H1 (cell line): Measurements from ENCODE around the gene AEBP1. TPM values are rescaled to one million over a fixed set of nuclear protein-coding genes. Genes with fewer than 3 reads are reported as not detected.

Experiments
- CTCF ChIA-PET: fragments of 300-600 bp; sonication (Branson Sonifier 250); formaldehyde crosslinking; loops from one replicate; lab custom pipeline; 2021; ENCODE audit not compliant: partially characterized antibody; lab: Charles Lee
- POLR2A ChIA-PET: fragments of 300-600 bp; sonication (Branson Sonifier 250); formaldehyde crosslinking; loops from one replicate; lab custom pipeline; 2021; ENCODE audit warnings: inconsistent platforms; ENCODE audit not compliant: partially characterized antibody; lab: Charles Lee
- DNase-seq, 2 experiments: peaks; one replicate each; pipeline versions ENCODE4 v3.0.0 to v3.0.0-alpha.2; 2010 to 2022; ENCODE audit warnings: low spot score in 2 of 2, low read depth in 1 of 2, mixed read lengths in 1 of 2
- FAIRE-seq: peaks from 2 replicates; lab custom pipeline; 2011; peaks lifted over from hg19 to GRCh38; lab: Jason Lieb, UNC
- H2AFZ ChIP-seq: 2 replicates; pipeline ENCODE4 v1.8.1; 2012; ENCODE audit warnings: low read length, inconsistent platforms
- H2AK5ac ChIP-seq: 2 replicates; pipeline ENCODE4 v1.6.1; 2013; ENCODE audit warnings: low read depth, low read length
- H2BK120ac ChIP-seq: replicated peaks from 2 replicates; pipeline ENCODE3; 2013; ENCODE audit warnings: low read depth, low read length, inconsistent platforms
- H2BK12ac ChIP-seq: 2 replicates; pipeline ENCODE4 v1.6.1; 2013; ENCODE audit warnings: low read depth, low read length
- H2BK15ac ChIP-seq: 2 replicates; pipeline ENCODE4 v1.6.1; 2013; ENCODE audit warnings: low read length
- H2BK20ac ChIP-seq: 2 replicates; pipeline ENCODE4 v1.6.1; 2013; ENCODE audit warnings: low read length
- H2BK5ac ChIP-seq: 2 replicates; pipeline ENCODE4 v1.6.1; 2013; ENCODE audit warnings: low read depth, low read length
- H3K14ac ChIP-seq: 2 replicates; pipeline ENCODE4 v1.6.1; 2013; ENCODE audit warnings: inconsistent platforms; ENCODE audit not compliant: insufficient read length
- H3K18ac ChIP-seq: 2 replicates; pipeline ENCODE4 v1.6.1; 2013; ENCODE audit warnings: low read length; ENCODE audit errors: extremely low read depth
- H3K23ac ChIP-seq: 2 replicates; pipeline ENCODE4 v1.6.1; 2013; ENCODE audit warnings: inconsistent platforms; ENCODE audit not compliant: insufficient read length
- H3K23me2 ChIP-seq: 2 replicates; pipeline ENCODE4 v1.6.1; 2013; ENCODE audit warnings: low read depth, low read length
- H3K27ac ChIP-seq: 2 replicates; pipeline ENCODE4 v1.6.1; 2011; ENCODE audit warnings: low read depth, low read length, inconsistent platforms
- H3K27me3 ChIP-seq, 4 experiments: replicated peaks in 1 of 4; 1 replicate in 1 of 4; 2 replicates in 3 of 4; pipeline versions ENCODE4 v1.6.1 to v1.8.1; 2011 to 2013; ENCODE audit warnings: low read length in 3 of 4, mild to moderate bottlenecking in 3 of 4, inconsistent platforms in 2 of 4, mixed read lengths in 2 of 4, moderate library complexity in 1 of 4; ENCODE audit not compliant: control insufficient read depth in 3 of 4, insufficient read depth in 3 of 4; ENCODE audit errors: extremely low read depth in 1 of 4
- H3K36me3 ChIP-seq, 4 experiments: 2 replicates each; pipeline versions ENCODE4 v1.6.1 to v1.8.1; 2011 to 2013; ENCODE audit warnings: mild to moderate bottlenecking in 4 of 4, low read length in 3 of 4, moderate library complexity in 2 of 4, control low read depth in 1 of 4, inconsistent platforms in 1 of 4; ENCODE audit not compliant: insufficient read depth in 4 of 4, control insufficient read depth in 2 of 4
- H3K4ac ChIP-seq: replicated peaks from 2 replicates; pipeline ENCODE3; 2013; ENCODE audit warnings: low read length, low read depth, mixed read lengths, inconsistent platforms; ENCODE audit not compliant: insufficient read length
- H3K4me1 ChIP-seq, 4 experiments: replicated peaks in 1 of 4; 1 replicate in 1 of 4; 2 replicates in 3 of 4; pipeline versions ENCODE4 v1.6.1 to v1.8.1; 2011 to 2013; ENCODE audit warnings: low read length in 3 of 4, inconsistent platforms in 2 of 4, mixed read lengths in 1 of 4; ENCODE audit not compliant: insufficient read depth in 4 of 4, control insufficient read depth in 3 of 4
- H3K4me2 ChIP-seq, 2 experiments: 2 replicates each; pipeline versions ENCODE4 v1.6.1 to v1.8.1; 2011 to 2013; ENCODE audit warnings: low read depth in 2 of 2, low read length in 2 of 2, control low read depth in 1 of 2, inconsistent platforms in 1 of 2, mild to moderate bottlenecking in 1 of 2; ENCODE audit not compliant: insufficient read depth in 1 of 2
- H3K4me3 ChIP-seq, 4 experiments: fragments of 200-600, 300-600 bp in 1 of 4; sonication (generic), shearing (Covaris generic), sonication (Bioruptor Twin) in 1 of 4; 2 replicates each; pipeline versions ENCODE4 v1.5.1 to v1.8.1; 2011 to 2016; ENCODE audit warnings: low read length in 4 of 4, low read depth in 3 of 4, control low read depth in 2 of 4, inconsistent platforms in 2 of 4, mild to moderate bottlenecking in 2 of 4, mixed read lengths in 1 of 4, moderate library complexity in 1 of 4; ENCODE audit not compliant: insufficient read depth in 2 of 4; ENCODE audit errors: extremely low read depth in 1 of 4
- H3K56ac ChIP-seq: replicated peaks from 2 replicates; pipeline ENCODE3; 2013; ENCODE audit warnings: low read depth, mild to moderate bottlenecking, mixed read lengths, low read length, inconsistent platforms; ENCODE audit not compliant: insufficient read length
- H3K79me1 ChIP-seq: 2 replicates; pipeline ENCODE4 v1.6.1; 2013; ENCODE audit warnings: low read depth, low read length, control low read depth
- H3K79me2 ChIP-seq, 2 experiments: 2 replicates each; pipeline versions ENCODE4 v1.6.1 to v1.8.1; 2012 to 2013; ENCODE audit warnings: low read length in 2 of 2, mild to moderate bottlenecking in 2 of 2, inconsistent platforms in 1 of 2; ENCODE audit not compliant: insufficient read depth in 2 of 2, control insufficient read depth in 1 of 2
- H3K9ac ChIP-seq, 4 experiments: replicated peaks in 1 of 4; 1 replicate in 1 of 4; 2 replicates in 3 of 4; pipeline versions ENCODE4 v1.6.1 to v1.8.1; 2011 to 2013; ENCODE audit warnings: low read depth in 3 of 4, low read length in 3 of 4, control low read depth in 2 of 4, mild to moderate bottlenecking in 2 of 4, moderate library complexity in 2 of 4, inconsistent platforms in 1 of 4; ENCODE audit errors: extremely low read depth in 1 of 4
- H3K9me3 ChIP-seq, 2 experiments: 2 replicates each; pipeline versions ENCODE4 v1.6.1 to v1.8.1; 2012 to 2013; ENCODE audit warnings: mild to moderate bottlenecking in 2 of 2, moderate library complexity in 2 of 2, control low read depth in 1 of 2, inconsistent platforms in 1 of 2, low read depth in 1 of 2, low read length in 1 of 2, mixed read lengths in 1 of 2; ENCODE audit not compliant: insufficient read depth in 2 of 2
- H4K20me1 ChIP-seq, 2 experiments: replicated peaks in 1 of 2; 2 replicates each; pipeline versions ENCODE3 to v1.8.1; 2011 to 2013; ENCODE audit warnings: inconsistent platforms in 2 of 2, low read length in 2 of 2, mild to moderate bottlenecking in 1 of 2; ENCODE audit not compliant: insufficient read depth in 2 of 2, control insufficient read depth in 1 of 2
- H4K5ac ChIP-seq: 2 replicates; pipeline ENCODE4 v1.6.1; 2013; ENCODE audit warnings: low read length, low read depth, mixed read lengths, inconsistent platforms; ENCODE audit not compliant: insufficient read length
- H4K8ac ChIP-seq: 2 replicates; pipeline ENCODE4 v1.8.0; 2013; ENCODE audit warnings: mild to moderate bottlenecking, moderate library complexity, low read length, inconsistent platforms; ENCODE audit not compliant: insufficient read depth; ENCODE audit errors: extremely low read depth
- H4K91ac ChIP-seq: replicated peaks from 2 replicates; pipeline ENCODE3; 2013; ENCODE audit warnings: low read length, mixed read lengths, inconsistent platforms; ENCODE audit not compliant: insufficient read length
- KDM4A ChIP-seq: IDR thresholded peaks from one replicate; pipeline ENCODE4 v1.7.1; 2012; ENCODE audit warnings: low read depth, mild to moderate bottlenecking, moderate library complexity, low read length, inconsistent platforms; ENCODE audit not compliant: severe bottlenecking
- POU5F1 ChIP-seq: IDR thresholded peaks from 2 replicates; pipeline ENCODE4 v1.6.1; 2011; ENCODE audit warnings: low read depth, mild to moderate bottlenecking, low read length, moderate library complexity
- SP1 ChIP-seq: IDR thresholded peaks from 2 replicates; pipeline ENCODE4 v1.6.1; 2011; ENCODE audit warnings: low read depth, low read length
- SP4 ChIP-seq: IDR thresholded peaks from 2 replicates; pipeline ENCODE4 v1.6.1; 2012; ENCODE audit warnings: low read length, inconsistent platforms
- TBP ChIP-seq: IDR thresholded peaks from 2 replicates; pipeline ENCODE4 v1.6.1; 2011; ENCODE audit warnings: low read depth, low read length, improper control_type of control experiment
- TCF12 ChIP-seq: IDR thresholded peaks from 2 replicates; pipeline ENCODE4 v1.6.1; 2011; ENCODE audit warnings: low read depth, mild to moderate bottlenecking, low read length
- ZNF274 ChIP-seq: IDR thresholded peaks from 2 replicates; pipeline ENCODE4 v1.7.0; 2012; ENCODE audit warnings: low read length, borderline replicate concordance; ENCODE audit errors: extremely low read depth
- WGBS, 2 experiments: shearing (Covaris generic) in 1 of 2; methylation state at CpG; one replicate each; pipeline versions ENCODE4 v1.1.6 to v1.1.7; 2013 to 2015; ENCODE audit warnings: low lambda C conversion rate in 2 of 2, mixed read lengths in 2 of 2, inconsistent platforms in 1 of 2, low coverage in 1 of 2, missing lambda C conversion rate in 1 of 2; ENCODE audit not compliant: insufficient replicate concordance in 2 of 2, insufficient coverage in 1 of 2, insufficient read length in 1 of 2; ENCODE audit errors: extremely low coverage in 1 of 2, missing lambda C conversion rate in 1 of 2; 5-methylcytosine and 5-hydroxymethylcytosine counted together
- polyA plus RNA-seq, 7 experiments: library from polyadenylated mRNA; depleted of rRNA in 3 of 7; stranded (reverse) in 5 of 7; unstranded in 2 of 7; fragments of >200 nt in 5 of 7; fragments of 200-250 nt in 2 of 7; gene quantifications; 1 replicate in 5 of 7; 2 replicates in 1 of 7; 4 replicates in 1 of 7; pipeline versions ENCODE4 v1.2.1 to v1.2.3, GENCODE V29; 2011 to 2013; ENCODE audit warnings: missing spikeins in 2 of 7, mixed read lengths in 2 of 7
- total RNA-seq: library from RNA; stranded (reverse); fragmentation: NEBNext Ultra II Directional; extraction: Animal tissue kit (Norgen Biotek cat#: 25700); gene quantifications from 2 replicates; pipeline ENCODE4 v1.2.1, GENCODE V29; 2021

Gene AEBP1
- total and polyA plus RNA-seq, 2 of the 8 experiments (the other 6 are each of a cell fraction or from before 2014, with no cell fraction given) = 10.4 to 41.2 TPM

- POLR2A ChIA-PET = interaction anchor here (0.9 to 2.1 kb wide), 5 partner anchors 9 to 97 kb away, joined by 3 to 6 read pairs (median 4); no protein-coding TSS in a partner anchor
- FAIRE-seq = no peak
- peaks cover 10% of the 10 kb centered on the region for H3K79me1 ChIP-seq
- peaks cover 19 to 57% (median 30%) of the 10 kb centered on the region in 4 experiments; a peak in 7 of 8 replicates for H3K36me3 ChIP-seq
- CTCF ChIA-PET = interaction anchor here (1.3 kb wide), 2 partner anchors 10 to 12 kb away, joined by 4 to 8 read pairs; no protein-coding TSS in a partner anchor
- H3K23me2 ChIP-seq = peaks cover 9% of the 10 kb centered on the region
- H3K4ac ChIP-seq = no peak overlapping the region
- H3K9me3 ChIP-seq = no peaks in the 10 kb centered on the region
- H3K27me3 ChIP-seq = peaks cover 0 to 2% (median 0%) of the 10 kb centered on the region in 4 experiments; a peak in 3 of 7 replicates
- TF ChIP-seq SP4 (no peak), SP1 (no peak), TBP (no peak), POU5F1 (no peak), KDM4A (no peak), TCF12 (no peak), ZNF274 (no peak)
- no peak overlapping the region for H2BK20ac ChIP-seq
- H3K79me2 ChIP-seq = peaks cover 3 to 16% of the 10 kb centered on the region in 2 experiments; a peak in 3 of 4 replicates
- H2AFZ ChIP-seq = no peak overlapping the region
- H3K4me2 ChIP-seq = no peak overlapping the region
- no peak overlapping the region for H3K18ac ChIP-seq
- no peak overlapping the region for H3K14ac ChIP-seq
- no peak overlapping the region for H2BK15ac ChIP-seq
- H2BK120ac ChIP-seq = no peak overlapping the region
- H4K8ac ChIP-seq = no peak overlapping the region
- H2BK12ac ChIP-seq = no peak overlapping the region
- H3K9ac ChIP-seq = no peak overlapping the region
- H3K23ac ChIP-seq = no peak overlapping the region
- H4K91ac ChIP-seq = no peak overlapping the region
- no peak for DNase-seq
- H3K4me3 ChIP-seq = no peak overlapping the region
- no peak overlapping the region for H3K56ac ChIP-seq
- no peak overlapping the region for H2AK5ac ChIP-seq
- H4K20me1 ChIP-seq = peaks cover 5 to 6% of the 10 kb centered on the region in 2 experiments
- H2BK5ac ChIP-seq = no peak overlapping the region
- H3K27ac ChIP-seq = no peak overlapping the region
- 90% methylated on average over 8 of the region's 8 CpGs; no CpG with 5 or more reads in 1 of the 2 experiments for WGBS, 2 experiments
- peaks cover 0 to 7% (median 3%) of the 10 kb centered on the region in 4 experiments; a peak in 4 of 7 replicates for H3K4me1 ChIP-seq
- H4K5ac ChIP-seq = no peak overlapping the region
Observed at GRCh38 chr7:44119829-44120380, 15.8 kb downstream of the AEBP1 start.
